Transverse colon (tissue), 4 donors: ENCODE data around the gene NNMT.

Experiments used
- POLR2A ChIP-seq: fragments of 450-650 bp; IDR thresholded peaks from one replicate; pipeline ENCODE4 v1.6.1; 2016; ENCODE audit warnings: antibody characterized with exemption, mild to moderate bottlenecking, moderate library complexity
- POLR2AphosphoS5 ChIP-seq, 3 donors: sonication (generic); formaldehyde crosslinking; IDR thresholded peaks; one replicate each; pipeline ENCODE4 v1.6.1; 2016; ENCODE audit warnings: antibody characterized with exemption in 3 of 3
- TF ChIP-seq, protein P1 (sequence below), 5 experiments: fragments of 200-600 bp in 3 of 5; fragments of 450-650 bp in 2 of 5; sonication (generic) in 3 of 5; IDR thresholded peaks; 1 replicate in 2 of 5; 2 replicates in 3 of 5; pipeline ENCODE4 v1.5.1; 2016 to 2017; ENCODE audit warnings: antibody characterized with exemption in 5 of 5, inconsistent platforms in 3 of 5, mild to moderate bottlenecking in 2 of 5, moderate library complexity in 1 of 5

DNA sequence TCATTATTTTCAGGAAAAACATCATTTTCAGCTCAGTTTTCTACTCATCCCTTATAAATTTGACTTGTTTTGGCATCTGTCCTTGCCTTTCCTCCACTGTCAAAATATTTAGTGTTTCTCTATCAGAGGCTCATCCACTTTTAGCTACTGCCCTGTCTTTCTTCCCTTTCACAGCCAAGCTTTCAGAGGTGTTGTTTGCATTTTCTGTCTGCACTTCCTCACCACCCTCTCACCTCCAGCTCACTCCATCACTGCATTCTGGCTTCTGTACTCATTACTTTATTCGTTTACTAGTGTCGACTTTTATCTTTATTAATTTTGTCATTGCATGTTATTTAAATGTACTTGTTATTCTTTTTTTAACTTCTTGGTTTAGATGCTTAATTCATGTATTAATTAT, 26.7 kb upstream of the NNMT start:
- TF ChIP-seq, protein P1, sequence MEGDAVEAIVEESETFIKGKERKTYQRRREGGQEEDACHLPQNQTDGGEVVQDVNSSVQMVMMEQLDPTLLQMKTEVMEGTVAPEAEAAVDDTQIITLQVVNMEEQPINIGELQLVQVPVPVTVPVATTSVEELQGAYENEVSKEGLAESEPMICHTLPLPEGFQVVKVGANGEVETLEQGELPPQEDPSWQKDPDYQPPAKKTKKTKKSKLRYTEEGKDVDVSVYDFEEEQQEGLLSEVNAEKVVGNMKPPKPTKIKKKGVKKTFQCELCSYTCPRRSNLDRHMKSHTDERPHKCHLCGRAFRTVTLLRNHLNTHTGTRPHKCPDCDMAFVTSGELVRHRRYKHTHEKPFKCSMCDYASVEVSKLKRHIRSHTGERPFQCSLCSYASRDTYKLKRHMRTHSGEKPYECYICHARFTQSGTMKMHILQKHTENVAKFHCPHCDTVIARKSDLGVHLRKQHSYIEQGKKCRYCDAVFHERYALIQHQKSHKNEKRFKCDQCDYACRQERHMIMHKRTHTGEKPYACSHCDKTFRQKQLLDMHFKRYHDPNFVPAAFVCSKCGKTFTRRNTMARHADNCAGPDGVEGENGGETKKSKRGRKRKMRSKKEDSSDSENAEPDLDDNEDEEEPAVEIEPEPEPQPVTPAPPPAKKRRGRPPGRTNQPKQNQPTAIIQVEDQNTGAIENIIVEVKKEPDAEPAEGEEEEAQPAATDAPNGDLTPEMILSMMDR (IDR thresholded peaks at IDR 0.05): no peak
- TF ChIP-seq POLR2A (no peak), POLR2AphosphoS5 (IDR thresholded peaks at IDR 0.05) (no peak)
